HL-60 (cell line): ENCODE results near the gene CEP19.

Experiments
- DNase-seq, 2 experiments: peaks; one replicate each; pipeline ENCODE4 v3.0.0-alpha.2; 2010 to 2020; ENCODE audit warnings: low read depth in 1 of 2, low spot score in 1 of 2
- H3K27ac ChIP-seq: fragments of 250-450 bp; sonication (Bioruptor Pico); replicated peaks from 2 replicates; pipeline ENCODE4 v1.5.1; 2020; ENCODE audit warnings: mild to moderate bottlenecking, moderate library complexity
- H3K27me3 ChIP-seq: fragments of 250-450 bp; sonication (Bioruptor Pico); 2 replicates; pipeline ENCODE4 v1.5.1; 2021; ENCODE audit warnings: mild to moderate bottlenecking, moderate library complexity; ENCODE audit not compliant: insufficient read depth, poor library complexity, severe bottlenecking
- H3K4me3 ChIP-seq: replicated peaks from 2 replicates; pipeline ENCODE4 v1.5.1; 2011; ENCODE audit warnings: mild to moderate bottlenecking, control low read depth, low read length; ENCODE audit not compliant: insufficient read depth
- GABPA ChIP-seq: IDR thresholded peaks from 2 replicates; pipeline ENCODE4 v1.6.1; 2012; ENCODE audit warnings: low read depth
- POLR2AphosphoS5 ChIP-seq: IDR thresholded peaks from 2 replicates; pipeline ENCODE4 v1.6.1; 2012; ENCODE audit warnings: low read depth
- SPI1 ChIP-seq: IDR thresholded peaks from 2 replicates; pipeline ENCODE4 v1.6.1; 2012; ENCODE audit warnings: low read depth, mild to moderate bottlenecking, borderline replicate concordance
- TF ChIP-seq, protein P1 (sequence below): IDR thresholded peaks from one replicate; pipeline ENCODE4 v1.5.1; 2011; ENCODE audit warnings: low read length, control low read depth, inconsistent platforms; ENCODE audit not compliant: insufficient read depth
- TF ChIP-seq, protein P2 (sequence below): IDR thresholded peaks from 2 replicates; pipeline ENCODE4 v1.6.1; 2012; ENCODE audit warnings: low read depth; ENCODE audit not compliant: insufficient replicate concordance

Gene CEP19

GRCh38 chr3:196662033-196662432, 50.0 kb downstream of the CEP19 start:
- H3K27ac ChIP-seq: no peak overlapping the region
- TF ChIP-seq POLR2AphosphoS5: peak; percentile 78
- no peak for TF ChIP-seq SPI1
- no peak overlapping the region for H3K4me3 ChIP-seq
- H3K27me3 ChIP-seq: no peaks in the 10 kb centered on the region
- no peak for DNase-seq

DNA sequence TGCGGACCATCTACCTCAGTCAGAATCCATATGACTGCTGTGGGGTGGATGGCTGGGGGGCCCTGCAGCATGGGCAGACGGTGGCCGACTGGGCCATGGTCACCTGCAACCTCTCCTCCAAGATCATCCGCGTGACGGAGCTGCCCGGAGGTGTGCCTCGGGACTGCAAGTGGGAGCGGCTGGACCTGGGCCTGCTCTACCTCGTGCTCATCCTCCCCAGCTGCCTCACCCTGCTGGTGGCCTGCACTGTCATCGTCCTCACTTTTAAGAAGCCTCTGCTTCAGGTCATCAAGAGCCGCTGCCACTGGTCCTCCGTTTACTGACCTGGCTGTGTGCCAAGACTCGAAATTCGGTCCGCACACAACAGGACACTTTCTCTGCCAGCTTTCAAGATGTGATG, 50.6 kb downstream of the CEP19 start:
- no peaks in the 10 kb centered on the region for H3K27me3 ChIP-seq
- no peak overlapping the region for H3K27ac ChIP-seq
- TF ChIP-seq POLR2AphosphoS5 (0 out of 2 replicates have a peak, but pooled peaks have one; percentile 15), GABPA (no peak)
- TF ChIP-seq, protein P1, sequence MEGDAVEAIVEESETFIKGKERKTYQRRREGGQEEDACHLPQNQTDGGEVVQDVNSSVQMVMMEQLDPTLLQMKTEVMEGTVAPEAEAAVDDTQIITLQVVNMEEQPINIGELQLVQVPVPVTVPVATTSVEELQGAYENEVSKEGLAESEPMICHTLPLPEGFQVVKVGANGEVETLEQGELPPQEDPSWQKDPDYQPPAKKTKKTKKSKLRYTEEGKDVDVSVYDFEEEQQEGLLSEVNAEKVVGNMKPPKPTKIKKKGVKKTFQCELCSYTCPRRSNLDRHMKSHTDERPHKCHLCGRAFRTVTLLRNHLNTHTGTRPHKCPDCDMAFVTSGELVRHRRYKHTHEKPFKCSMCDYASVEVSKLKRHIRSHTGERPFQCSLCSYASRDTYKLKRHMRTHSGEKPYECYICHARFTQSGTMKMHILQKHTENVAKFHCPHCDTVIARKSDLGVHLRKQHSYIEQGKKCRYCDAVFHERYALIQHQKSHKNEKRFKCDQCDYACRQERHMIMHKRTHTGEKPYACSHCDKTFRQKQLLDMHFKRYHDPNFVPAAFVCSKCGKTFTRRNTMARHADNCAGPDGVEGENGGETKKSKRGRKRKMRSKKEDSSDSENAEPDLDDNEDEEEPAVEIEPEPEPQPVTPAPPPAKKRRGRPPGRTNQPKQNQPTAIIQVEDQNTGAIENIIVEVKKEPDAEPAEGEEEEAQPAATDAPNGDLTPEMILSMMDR: no peak
- TF ChIP-seq, protein P2, sequence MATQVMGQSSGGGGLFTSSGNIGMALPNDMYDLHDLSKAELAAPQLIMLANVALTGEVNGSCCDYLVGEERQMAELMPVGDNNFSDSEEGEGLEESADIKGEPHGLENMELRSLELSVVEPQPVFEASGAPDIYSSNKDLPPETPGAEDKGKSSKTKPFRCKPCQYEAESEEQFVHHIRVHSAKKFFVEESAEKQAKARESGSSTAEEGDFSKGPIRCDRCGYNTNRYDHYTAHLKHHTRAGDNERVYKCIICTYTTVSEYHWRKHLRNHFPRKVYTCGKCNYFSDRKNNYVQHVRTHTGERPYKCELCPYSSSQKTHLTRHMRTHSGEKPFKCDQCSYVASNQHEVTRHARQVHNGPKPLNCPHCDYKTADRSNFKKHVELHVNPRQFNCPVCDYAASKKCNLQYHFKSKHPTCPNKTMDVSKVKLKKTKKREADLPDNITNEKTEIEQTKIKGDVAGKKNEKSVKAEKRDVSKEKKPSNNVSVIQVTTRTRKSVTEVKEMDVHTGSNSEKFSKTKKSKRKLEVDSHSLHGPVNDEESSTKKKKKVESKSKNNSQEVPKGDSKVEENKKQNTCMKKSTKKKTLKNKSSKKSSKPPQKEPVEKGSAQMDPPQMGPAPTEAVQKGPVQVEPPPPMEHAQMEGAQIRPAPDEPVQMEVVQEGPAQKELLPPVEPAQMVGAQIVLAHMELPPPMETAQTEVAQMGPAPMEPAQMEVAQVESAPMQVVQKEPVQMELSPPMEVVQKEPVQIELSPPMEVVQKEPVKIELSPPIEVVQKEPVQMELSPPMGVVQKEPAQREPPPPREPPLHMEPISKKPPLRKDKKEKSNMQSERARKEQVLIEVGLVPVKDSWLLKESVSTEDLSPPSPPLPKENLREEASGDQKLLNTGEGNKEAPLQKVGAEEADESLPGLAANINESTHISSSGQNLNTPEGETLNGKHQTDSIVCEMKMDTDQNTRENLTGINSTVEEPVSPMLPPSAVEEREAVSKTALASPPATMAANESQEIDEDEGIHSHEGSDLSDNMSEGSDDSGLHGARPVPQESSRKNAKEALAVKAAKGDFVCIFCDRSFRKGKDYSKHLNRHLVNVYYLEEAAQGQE: no peak
- no peak overlapping the region for H3K4me3 ChIP-seq
- DNase-seq: no peak

DNA sequence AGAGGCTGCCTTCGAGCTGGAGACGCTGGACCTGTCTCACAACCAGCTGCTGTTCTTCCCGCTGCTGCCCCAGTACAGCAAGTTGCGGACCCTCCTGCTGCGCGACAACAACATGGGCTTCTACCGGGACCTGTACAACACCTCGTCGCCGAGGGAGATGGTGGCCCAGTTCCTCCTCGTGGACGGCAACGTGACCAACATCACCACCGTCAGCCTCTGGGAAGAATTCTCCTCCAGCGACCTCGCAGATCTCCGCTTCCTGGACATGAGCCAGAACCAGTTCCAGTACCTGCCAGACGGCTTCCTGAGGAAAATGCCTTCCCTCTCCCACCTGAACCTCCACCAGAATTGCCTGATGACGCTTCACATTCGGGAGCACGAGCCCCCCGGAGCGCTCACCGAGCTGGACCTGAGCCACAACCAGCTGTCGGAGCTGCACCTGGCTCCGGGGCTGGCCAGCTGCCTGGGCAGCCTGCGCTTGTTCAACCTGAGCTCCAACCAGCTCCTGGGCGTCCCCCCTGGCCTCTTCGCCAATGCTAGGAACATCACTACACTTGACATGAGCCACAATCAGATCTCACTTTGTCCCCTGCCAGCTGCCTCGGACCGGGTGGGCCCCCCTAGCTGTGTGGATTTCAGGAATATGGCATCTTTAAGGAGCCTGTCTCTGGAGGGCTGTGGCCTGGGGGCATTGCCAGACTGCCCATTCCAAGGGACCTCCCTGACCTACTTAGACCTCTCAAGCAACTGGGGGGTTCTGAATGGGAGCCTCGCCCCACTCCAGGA, 51.5 kb downstream of the CEP19 start:
- Histone ChIP-seq H3K27ac (no peak overlapping the region), H3K4me3 (no peak overlapping the region), H3K27me3 (no peaks in the 10 kb centered on the region)
- TF ChIP-seq, protein P2: no peak
- no peak; the same call in 1 of the 2 replicates for TF ChIP-seq POLR2AphosphoS5
- no peak for TF ChIP-seq SPI1
- TF ChIP-seq, protein P1: no peak
- TF ChIP-seq GABPA: no peak
- no peak for DNase-seq

GRCh38 chr3:196659901-196660351, 52.1 kb downstream of the CEP19 start:
- DNase-seq: no peak
- TF ChIP-seq, protein P1: no peak
- no peak; the same call in none of the 2 replicates for TF ChIP-seq POLR2AphosphoS5
- no peak for TF ChIP-seq SPI1
- no peak for TF ChIP-seq GABPA
- TF ChIP-seq, protein P2: no peak
- Histone ChIP-seq H3K27ac (no peak overlapping the region), H3K4me3 (no peak overlapping the region), H3K27me3 (no peaks in the 10 kb centered on the region)
